GM12874 (cell line): ENCODE results near the gene PFKM.

Source experiments
- TF ChIP-seq, protein P1 (sequence below): IDR thresholded peaks from 2 replicates; pipeline ENCODE4 v1.5.1; 2011; ENCODE audit warnings: low read depth, mild to moderate bottlenecking, control low read depth, low read length, moderate library complexity; ENCODE audit not compliant: insufficient read depth

Gene PFKM

DNA sequence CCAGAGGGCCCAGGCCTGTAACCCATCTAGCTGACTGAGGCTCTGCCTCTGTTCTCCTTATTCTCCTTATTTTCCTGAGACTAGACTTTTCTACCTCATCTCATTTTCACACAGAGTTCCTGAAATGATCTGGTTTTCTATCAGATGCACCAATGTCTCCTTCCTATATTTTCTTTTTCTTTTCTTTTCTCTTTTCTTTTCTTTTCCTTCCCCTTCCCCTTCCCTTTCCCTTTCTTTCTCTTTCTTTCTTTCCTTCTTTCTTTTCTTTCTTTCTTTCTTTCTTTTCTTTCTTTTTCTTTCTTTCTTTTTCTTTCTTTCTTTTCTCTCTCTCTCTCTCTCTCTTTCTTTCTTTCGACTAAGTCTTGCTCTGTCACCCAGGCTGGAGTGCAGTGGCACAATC is 61.3 kb downstream of the PFKM start:
- TF ChIP-seq, protein P1, sequence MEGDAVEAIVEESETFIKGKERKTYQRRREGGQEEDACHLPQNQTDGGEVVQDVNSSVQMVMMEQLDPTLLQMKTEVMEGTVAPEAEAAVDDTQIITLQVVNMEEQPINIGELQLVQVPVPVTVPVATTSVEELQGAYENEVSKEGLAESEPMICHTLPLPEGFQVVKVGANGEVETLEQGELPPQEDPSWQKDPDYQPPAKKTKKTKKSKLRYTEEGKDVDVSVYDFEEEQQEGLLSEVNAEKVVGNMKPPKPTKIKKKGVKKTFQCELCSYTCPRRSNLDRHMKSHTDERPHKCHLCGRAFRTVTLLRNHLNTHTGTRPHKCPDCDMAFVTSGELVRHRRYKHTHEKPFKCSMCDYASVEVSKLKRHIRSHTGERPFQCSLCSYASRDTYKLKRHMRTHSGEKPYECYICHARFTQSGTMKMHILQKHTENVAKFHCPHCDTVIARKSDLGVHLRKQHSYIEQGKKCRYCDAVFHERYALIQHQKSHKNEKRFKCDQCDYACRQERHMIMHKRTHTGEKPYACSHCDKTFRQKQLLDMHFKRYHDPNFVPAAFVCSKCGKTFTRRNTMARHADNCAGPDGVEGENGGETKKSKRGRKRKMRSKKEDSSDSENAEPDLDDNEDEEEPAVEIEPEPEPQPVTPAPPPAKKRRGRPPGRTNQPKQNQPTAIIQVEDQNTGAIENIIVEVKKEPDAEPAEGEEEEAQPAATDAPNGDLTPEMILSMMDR: no peak

DNA sequence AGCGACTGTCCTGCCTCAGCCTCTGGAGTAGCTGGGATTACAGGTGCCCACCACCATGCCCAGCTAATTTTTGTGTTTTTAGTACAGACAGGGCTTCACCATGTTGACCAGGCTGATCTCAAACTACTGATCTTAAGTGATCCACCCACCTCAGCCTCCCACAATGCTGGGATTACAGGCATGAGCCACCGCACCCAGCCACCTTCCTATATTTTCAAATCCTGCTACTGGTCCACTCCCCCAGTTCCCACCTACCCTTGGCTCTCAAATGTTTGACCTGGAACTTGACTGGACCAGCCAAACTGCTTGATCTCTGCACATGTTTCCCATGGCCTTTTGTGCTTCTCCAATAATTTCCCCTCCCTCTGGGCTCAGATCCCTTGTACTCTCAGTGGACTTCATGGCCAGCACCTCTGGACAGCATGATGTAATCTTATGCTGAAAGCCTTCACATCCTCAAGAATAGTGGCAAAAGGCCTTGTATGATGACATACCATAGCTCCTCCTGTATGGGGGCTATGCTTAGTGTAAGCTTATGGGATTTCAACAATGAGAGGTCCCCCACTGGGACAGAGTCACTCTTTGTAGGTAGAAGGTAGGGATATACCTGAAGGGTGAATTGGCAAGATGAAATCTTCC is 61.8 kb downstream of the PFKM start:
- TF ChIP-seq, protein P1: no peak

DNA sequence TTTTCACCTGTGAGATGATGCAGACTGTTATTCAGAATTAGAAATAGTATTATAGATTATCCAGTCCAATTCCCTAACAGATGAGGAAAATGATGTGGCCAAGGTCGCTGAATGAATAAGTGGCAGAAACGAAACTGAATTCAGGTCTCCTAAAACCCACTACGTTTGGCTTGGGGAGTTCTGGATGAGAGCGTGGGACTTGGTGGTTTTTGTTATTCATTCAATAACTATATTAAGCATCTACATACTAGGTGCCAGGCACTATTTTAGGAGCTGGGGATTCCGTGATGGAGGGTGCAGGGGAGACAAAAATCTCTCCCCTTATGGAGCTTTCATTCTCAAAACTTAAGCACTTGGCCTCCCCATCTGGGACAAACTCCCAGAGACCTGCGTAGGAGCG is 63.5 kb downstream of the PFKM start:
- TF ChIP-seq, protein P1: no peak

DNA sequence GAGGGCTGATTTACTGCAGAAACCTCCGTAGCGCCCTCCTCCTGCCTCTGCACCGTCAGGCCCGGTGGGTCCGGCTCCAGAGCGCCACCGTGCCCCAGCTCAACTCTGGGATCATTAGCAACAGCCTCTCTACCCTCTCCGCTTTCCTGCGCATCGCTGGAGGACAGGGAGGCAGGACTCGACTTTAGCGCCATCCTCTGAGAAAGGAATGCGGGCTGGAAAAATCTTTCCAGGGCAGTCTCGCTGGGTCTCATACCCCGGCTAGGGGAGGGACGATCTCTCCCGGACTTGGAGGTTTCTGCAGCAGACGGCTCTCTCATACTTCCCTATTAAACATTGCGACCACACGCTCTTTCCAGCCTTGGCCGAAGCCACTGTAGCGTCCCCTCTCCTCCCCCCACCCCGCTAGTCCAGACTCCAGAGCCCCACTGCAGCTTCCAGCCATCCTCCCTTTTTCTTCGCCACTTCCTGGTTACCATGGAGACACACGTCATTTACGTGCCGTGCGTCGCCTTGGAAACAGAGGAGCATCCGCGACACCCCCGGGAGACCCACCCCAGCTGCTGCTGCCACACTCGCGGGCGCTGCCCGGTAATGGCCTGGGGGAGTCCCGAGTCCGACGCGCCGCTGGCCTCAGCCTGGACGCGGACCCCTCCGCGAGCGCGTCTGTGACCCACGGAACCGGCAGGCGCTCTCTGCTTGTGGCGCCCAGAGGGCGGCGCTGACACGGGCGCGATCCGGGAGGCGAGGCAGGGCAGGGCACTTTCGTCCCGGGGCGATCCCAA is 64.1 kb downstream of the PFKM start, which contains the start of gene CCDC184:
TSS of gene CCDC184 (plus strand) at position 554 of the 785 bp plus-strand sequence. CDS start 479 bp downstream, outside the sequence.
- TF ChIP-seq, protein P1: peak; percentile 64

DNA sequence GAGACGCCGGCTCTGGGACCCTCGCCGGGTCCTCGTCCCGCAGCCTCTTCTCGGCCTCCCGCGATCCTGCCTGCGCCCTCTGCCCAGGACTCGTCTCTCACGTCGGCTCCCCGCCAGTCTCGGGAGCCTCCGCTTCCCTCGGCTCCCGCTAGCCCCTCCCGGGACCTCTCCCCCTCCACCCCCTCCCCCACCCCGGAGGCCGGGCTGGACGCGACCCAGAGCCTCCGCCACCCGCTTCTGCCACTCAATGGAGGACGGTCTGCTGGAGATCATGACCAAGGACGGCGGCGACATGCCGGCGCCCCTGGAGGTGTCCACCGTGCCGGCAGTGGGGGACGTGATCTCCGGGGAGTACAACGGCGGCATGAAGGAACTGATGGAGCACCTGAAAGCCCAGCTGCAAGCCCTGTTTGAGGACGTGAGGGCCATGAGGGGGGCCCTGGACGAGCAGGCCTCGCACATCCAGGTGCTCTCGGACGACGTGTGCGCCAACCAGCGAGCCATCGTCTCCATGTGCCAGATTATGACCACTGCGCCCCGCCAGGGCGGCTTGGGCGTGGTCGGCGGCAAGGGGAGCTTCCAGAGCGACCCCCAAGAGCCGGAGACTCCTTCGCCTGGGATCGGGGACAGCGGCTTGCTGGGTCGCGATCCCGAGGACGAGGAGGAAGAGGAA is 64.8 kb downstream of the PFKM start:
- TF ChIP-seq, protein P1: no peak

DNA sequence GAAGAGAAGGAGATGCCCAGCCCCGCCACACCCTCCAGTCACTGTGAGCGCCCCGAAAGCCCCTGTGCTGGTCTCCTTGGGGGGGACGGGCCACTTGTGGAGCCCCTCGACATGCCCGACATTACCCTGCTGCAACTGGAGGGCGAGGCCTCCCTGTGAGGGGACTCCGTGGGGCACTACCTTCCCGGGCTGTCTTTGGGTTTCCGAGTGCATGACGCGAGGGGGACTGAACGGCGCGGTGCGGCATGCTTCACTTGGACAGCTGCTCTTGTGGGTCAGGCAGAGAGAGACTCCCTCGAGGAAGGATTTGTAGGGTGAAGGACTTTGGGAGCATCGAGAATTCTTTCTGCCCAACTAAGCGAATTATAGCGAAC is 65.4 kb downstream of the PFKM start:
- TF ChIP-seq, protein P1: no peak

DNA sequence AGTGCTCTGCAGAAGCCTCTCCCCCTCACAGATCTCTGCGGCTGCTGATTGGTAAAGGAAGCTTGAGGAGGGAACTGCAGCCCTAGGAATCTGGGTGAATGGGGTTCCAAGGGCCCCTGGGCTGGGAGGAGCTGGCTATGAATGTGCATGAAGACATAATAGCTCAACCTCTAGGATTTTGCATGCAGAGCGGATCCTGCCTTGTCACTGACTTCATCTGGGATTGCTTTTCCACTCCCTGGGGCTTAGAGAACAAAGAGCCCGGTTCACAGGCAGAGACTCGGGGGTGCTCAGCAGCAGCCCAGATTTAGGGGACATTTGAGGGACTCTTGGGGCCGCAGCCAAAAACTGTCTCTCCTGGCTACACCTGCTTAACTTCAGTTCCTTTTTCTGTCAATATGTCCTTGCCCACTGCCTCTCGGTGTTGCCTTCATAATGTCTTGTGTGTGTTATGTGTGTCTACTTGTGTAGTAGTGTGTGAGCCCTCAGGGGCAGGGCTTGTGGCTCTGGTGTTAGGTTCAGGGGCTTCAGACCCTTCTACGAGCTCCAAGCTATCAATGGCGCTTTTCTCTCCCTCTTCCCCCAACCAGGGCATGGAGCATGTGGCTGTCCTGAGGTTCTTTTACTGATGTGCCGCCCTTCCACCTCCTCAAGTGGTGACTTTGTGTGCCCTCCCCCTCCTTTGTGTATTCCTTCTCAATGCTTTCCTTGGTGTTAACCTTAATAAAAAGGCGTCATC is 66.2 kb downstream of the PFKM start:
- TF ChIP-seq, protein P1: no peak
